Measurements from ENCODE around the gene PDE9A. TPM values are rescaled to one million over a fixed set of nuclear protein-coding genes. Genes with fewer than 3 reads are reported as not detected.

The PDE9A gene
- total and polyA plus RNA-seq, 9 donors = 3.9 to 11.3 (median 6.9) TPM

- no peaks in the 10 kb centered on the region for H3K36me3 ChIP-seq
- TF ChIP-seq POLR2A (IDR thresholded peaks at IDR 0.05) = no peak
- no peak for TF ChIP-seq EP300 (IDR thresholded peaks at IDR 0.05)
- TF ChIP-seq CTCF (IDR thresholded peaks at IDR 0.05) = no peak
- H3K9me3 ChIP-seq = no peaks in the 10 kb centered on the region
- no peak overlapping the region for H3K27ac ChIP-seq
- no peak for DNase-seq
- intact Hi-C loops (cut with DNase I) = loop anchor here in 1 of 4 donors (10.0 kb wide), 1 partner anchor 53 kb away; no protein-coding TSS in a partner anchor
- no peak overlapping the region for H3K4me3 ChIP-seq
- H3K4me1 ChIP-seq (ENCODE audit: insufficient read depth) = no peaks in the 10 kb centered on the region
- WGBS, 3 donors = 84 to 88% (median 86%) methylated on average over 19 of the region's 19 CpGs
- no peaks in the 10 kb centered on the region for H3K27me3 ChIP-seq
Observed at GRCh38 chr21:42731264-42732032, 78.0 kb downstream of the PDE9A start.

GRCh38 chr21:42732033-42732410 is 78.6 kb downstream of the PDE9A start:
- intact Hi-C loops (cut with DNase I) = loop anchor here in 1 of 4 donors (10.0 kb wide), 1 partner anchor 53 kb away; no protein-coding TSS in a partner anchor
- WGBS, 3 donors = 91 to 96% (median 95%) methylated on average over 12 of the region's 12 CpGs
- no peak overlapping the region for H3K27ac ChIP-seq
- no peaks in the 10 kb centered on the region for H3K9me3 ChIP-seq
- H3K27me3 ChIP-seq = no peaks in the 10 kb centered on the region
- H3K36me3 ChIP-seq = no peaks in the 10 kb centered on the region
- DNase-seq = no peak
- no peaks in the 10 kb centered on the region for H3K4me1 ChIP-seq (ENCODE audit: insufficient read depth)
- no peak overlapping the region for H3K4me3 ChIP-seq
- TF ChIP-seq POLR2A (IDR thresholded peaks at IDR 0.05) = no peak
- no peak for TF ChIP-seq CTCF (IDR thresholded peaks at IDR 0.05)
- no peak for TF ChIP-seq EP300 (IDR thresholded peaks at IDR 0.05)

GRCh38 chr21:42733037-42733627 is 79.7 kb downstream of the PDE9A start:
- H3K36me3 ChIP-seq = no peaks in the 10 kb centered on the region
- peaks cover 2% of the 10 kb centered on the region for H3K4me1 ChIP-seq (ENCODE audit: insufficient read depth)
- intact Hi-C loops (cut with DNase I) = loop anchor here in 1 of 4 donors (10.0 kb wide), 1 partner anchor 52 kb away; no protein-coding TSS in a partner anchor
- no peak for TF ChIP-seq CTCF (IDR thresholded peaks at IDR 0.05)
- no peak for TF ChIP-seq EP300 (IDR thresholded peaks at IDR 0.05)
- TF ChIP-seq POLR2A (IDR thresholded peaks at IDR 0.05) = no peak
- H3K4me3 ChIP-seq = no peak overlapping the region
- WGBS, 3 donors = 74 to 86% (median 75%) methylated on average over 7 of the region's 7 CpGs
- no peaks in the 10 kb centered on the region for H3K9me3 ChIP-seq
- no peak for DNase-seq
- no peak overlapping the region for H3K27ac ChIP-seq
- H3K27me3 ChIP-seq = no peaks in the 10 kb centered on the region

- intact Hi-C loops (cut with DNase I) = loop anchor here in 1 of 4 donors (10.0 kb wide), 1 partner anchor 51 kb away; no protein-coding TSS in a partner anchor
- Histone ChIP-seq H3K9me3 (no peaks in the 10 kb centered on the region), H3K27me3 (no peaks in the 10 kb centered on the region), H3K27ac (no peak overlapping the region), H3K4me3 (no peak overlapping the region), H3K36me3 (no peaks in the 10 kb centered on the region), H3K4me1 (ENCODE audit: insufficient read depth) (peaks cover 2% of the 10 kb centered on the region)
- 91 to 95% (median 92%) methylated on average over 7 of the region's 7 CpGs for WGBS, 3 donors
- TF ChIP-seq POLR2A (IDR thresholded peaks at IDR 0.05) = no peak
- TF ChIP-seq CTCF (IDR thresholded peaks at IDR 0.05) = no peak
- TF ChIP-seq EP300 (IDR thresholded peaks at IDR 0.05) = no peak
- DNase-seq = no peak
Observed at GRCh38 chr21:42733874-42734273, 80.5 kb downstream of the PDE9A start.
